ENCODE results near the gene GRPR.

Gene GRPR

GRCh38 chrX:16138108-16138427 lies 14.7 kb downstream of the GRPR start:
- H3K4me3 ChIP-seq (ENCODE audit: low read depth, low read length), result no peak overlapping the region
- no peaks in the 10 kb centered on the region for H3K27me3 ChIP-seq (ENCODE audit: control insufficient read depth, insufficient read depth, low read length)
- H3K9ac ChIP-seq, result no peak overlapping the region
- H3K36me3 ChIP-seq (ENCODE audit: control insufficient read depth, insufficient read depth, low read length), result no peaks in the 10 kb centered on the region
- no peaks in the 10 kb centered on the region for H3K9me3 ChIP-seq (ENCODE audit: control insufficient read depth, low read length)
- no peak overlapping the region for H3K4me2 ChIP-seq (ENCODE audit: low read length)
- TF ChIP-seq CTCF (IDR thresholded peaks at IDR 0.05), result no peak
- H3K79me2 ChIP-seq, result no peaks in the 10 kb centered on the region
- no peak overlapping the region for H3K27ac ChIP-seq
- no peak overlapping the region for H2AFZ ChIP-seq
- no peaks in the 10 kb centered on the region for H3K4me1 ChIP-seq

GRCh38 chrX:16140448-16140847 lies 17.1 kb downstream of the GRPR start:
- Histone ChIP-seq H3K9me3 (ENCODE audit: control insufficient read depth, low read length) (no peaks in the 10 kb centered on the region), H3K9ac (no peak overlapping the region), H3K27ac (no peak overlapping the region), H3K4me3 (ENCODE audit: low read depth, low read length) (no peak overlapping the region), H3K4me2 (ENCODE audit: low read length) (no peak overlapping the region), H3K36me3 (ENCODE audit: control insufficient read depth, insufficient read depth, low read length) (no peaks in the 10 kb centered on the region), H3K4me1 (no peaks in the 10 kb centered on the region), H3K79me2 (no peaks in the 10 kb centered on the region), H3K27me3 (ENCODE audit: control insufficient read depth, insufficient read depth, low read length) (no peaks in the 10 kb centered on the region), H2AFZ (no peak overlapping the region)
- TF ChIP-seq CTCF (IDR thresholded peaks at IDR 0.05), result no peak

GRCh38 chrX:16140983-16141382 lies 17.6 kb downstream of the GRPR start:
- no peak for TF ChIP-seq CTCF (IDR thresholded peaks at IDR 0.05)
- no peaks in the 10 kb centered on the region for H3K4me1 ChIP-seq
- H3K27ac ChIP-seq, result no peak overlapping the region
- H3K36me3 ChIP-seq (ENCODE audit: control insufficient read depth, insufficient read depth, low read length), result no peaks in the 10 kb centered on the region
- H3K9ac ChIP-seq, result no peak overlapping the region
- H2AFZ ChIP-seq, result no peak overlapping the region
- no peaks in the 10 kb centered on the region for H3K79me2 ChIP-seq
- H3K9me3 ChIP-seq (ENCODE audit: control insufficient read depth, low read length), result no peaks in the 10 kb centered on the region
- H3K4me3 ChIP-seq (ENCODE audit: low read depth, low read length), result no peak overlapping the region
- H3K27me3 ChIP-seq (ENCODE audit: control insufficient read depth, insufficient read depth, low read length), result no peaks in the 10 kb centered on the region
- H3K4me2 ChIP-seq (ENCODE audit: low read length), result no peak overlapping the region

GRCh38 chrX:16141422-16142245 lies 18.3 kb downstream of the GRPR start:
- Histone ChIP-seq H3K27ac (no peak overlapping the region), H3K4me3 (ENCODE audit: low read depth, low read length) (no peak overlapping the region)

More at GRCh38 chrX:16141422-16142245, 18.3 kb downstream of the GRPR start:
- Histone ChIP-seq H3K9me3 (ENCODE audit: control insufficient read depth, low read length) (no peaks in the 10 kb centered on the region), H3K27me3 (ENCODE audit: control insufficient read depth, insufficient read depth, low read length) (no peaks in the 10 kb centered on the region), H2AFZ (no peak overlapping the region), H3K79me2 (no peaks in the 10 kb centered on the region), H3K4me2 (ENCODE audit: low read length) (no peak overlapping the region), H3K4me1 (no peaks in the 10 kb centered on the region), H3K36me3 (ENCODE audit: control insufficient read depth, insufficient read depth, low read length) (no peaks in the 10 kb centered on the region), H3K9ac (no peak overlapping the region)
- no peak for TF ChIP-seq CTCF (IDR thresholded peaks at IDR 0.05)

All from parathyroid adenoma (tissue), 2 donors.